Endothelial cell of umbilical vein (primary cell): ENCODE results near the gene PRRC2A.

Experiments used
- CTCF ChIP-seq, 2 donors: IDR thresholded peaks; 1 replicate in 1 of 2; 2 replicates in 1 of 2; pipeline ENCODE4 v1.5.1; 2011; ENCODE audit warnings: low read length in 2 of 2, mild to moderate bottlenecking in 2 of 2, moderate library complexity in 2 of 2, control low read depth in 1 of 2, inconsistent platforms in 1 of 2, low read depth in 1 of 2; ENCODE audit not compliant: insufficient read depth in 1 of 2; ENCODE audit errors: extremely low read depth in 1 of 2
- JUN ChIP-seq: IDR thresholded peaks from 2 replicates; pipeline ENCODE4 v1.6.1; 2011; ENCODE audit warnings: borderline replicate concordance, low read depth; ENCODE audit not compliant: insufficient read length, insufficient read depth
- POLR2A ChIP-seq: IDR thresholded peaks from 2 replicates; pipeline ENCODE4 v1.6.1; 2012; ENCODE audit warnings: low read depth, mild to moderate bottlenecking, control low read depth, low read length

- TF ChIP-seq CTCF (IDR thresholded peaks at IDR 0.05; ENCODE audit: extremely low read depth in 1 of 2, insufficient read depth in 1 of 2, low read depth in 1 of 2, low read length in 2 of 2) (no peak), JUN (no peak), POLR2A (no peak)
These were observed 55.9 kb downstream of the PRRC2A start for GRCh38 chr6:31676322-31676903.
